HepG2 (cell line): Measurements from ENCODE around the gene DARS2. TPM values are rescaled to one million over a fixed set of nuclear protein-coding genes. Genes with fewer than 3 reads are reported as not detected.

Experiments
- GATAD2A ChIP-seq: IDR thresholded peaks from 2 replicates; pipeline ENCODE4 v1.6.1; 2016
- ISX ChIP-seq: sonication (generic); formaldehyde crosslinking; conservative IDR thresholded peaks from 2 replicates; pipeline ENCODE4 v1.5.0; 2020; ENCODE audit warnings: missing genetic modification reagents
- MYNN ChIP-seq: sonication (generic); formaldehyde crosslinking; IDR thresholded peaks from 2 replicates; pipeline ENCODE4 v1.4.0; 2020; ENCODE audit warnings: mild to moderate bottlenecking, low read depth, missing genetic modification reagents
- PHF5A ChIP-seq: IDR thresholded peaks from one replicate; pipeline ENCODE4 v1.6.1; 2018; ENCODE audit warnings: low read depth, missing genetic modification reagents; ENCODE audit not compliant: unreplicated experiment
- RFX3 ChIP-seq: IDR thresholded peaks from 2 replicates; pipeline ENCODE4 v1.6.1; 2016; ENCODE audit warnings: missing biosample characterization, missing genetic modification reagents
- SMAD3 ChIP-seq: sonication (generic); formaldehyde crosslinking; IDR thresholded peaks from 2 replicates; pipeline ENCODE4 v1.4.0; 2020; ENCODE audit warnings: missing genetic modification reagents
- SP1 ChIP-seq, 2 experiments: fragments of 450-650 bp in 1 of 2; sonication (generic) in 1 of 2; formaldehyde crosslinking in 1 of 2; IDR thresholded peaks; 2 replicates each; pipeline versions ENCODE4 v1.4.0 to v1.6.1; 2016 to 2020; ENCODE audit warnings: missing genetic modification reagents in 1 of 2
- SP4 ChIP-seq: sonication (generic); formaldehyde crosslinking; IDR thresholded peaks from 2 replicates; pipeline ENCODE4 v1.8.1; 2023; ENCODE audit warnings: mild to moderate bottlenecking, missing genetic modification reagents
- TSC22D2 ChIP-seq: sonication (generic); formaldehyde crosslinking; IDR thresholded peaks from 2 replicates; pipeline ENCODE4 v1.5.1; 2020; ENCODE audit warnings: missing genetic modification reagents, mild to moderate bottlenecking, borderline replicate concordance
- ZFP1 ChIP-seq: IDR thresholded peaks from 2 replicates; pipeline ENCODE4 v1.6.1; 2016
- ZFP41 ChIP-seq: sonication (generic); formaldehyde crosslinking; IDR thresholded peaks from 2 replicates; pipeline ENCODE4 v1.4.0; 2020; ENCODE audit warnings: mild to moderate bottlenecking, missing genetic modification reagents, borderline replicate concordance
- ZFP90 ChIP-seq: sonication (generic); formaldehyde crosslinking; IDR thresholded peaks from 2 replicates; pipeline ENCODE4 v1.8.0; 2022; ENCODE audit warnings: missing genetic modification reagents, mild to moderate bottlenecking, inconsistent platforms, borderline replicate concordance
- ZNF256 ChIP-seq: sonication (generic); formaldehyde crosslinking; conservative IDR thresholded peaks from 2 replicates; pipeline ENCODE4 v1.4.0; 2020; ENCODE audit warnings: missing genetic modification reagents
- ZSCAN22 ChIP-seq: sonication (generic); formaldehyde crosslinking; IDR thresholded peaks from 2 replicates; pipeline ENCODE4 v1.4.0; 2020; ENCODE audit warnings: mild to moderate bottlenecking, missing genetic modification reagents
- polyA plus RNA-seq, 8 experiments: library from polyadenylated mRNA; depleted of rRNA in 3 of 8; stranded (reverse) in 7 of 8; unstranded in 1 of 8; fragments of >200 nt; fragmentation: Illumina TruSeq in 4 of 8; extraction: Trizol in 4 of 8; gene quantifications; 2 replicates each; pipeline versions ENCODE4 v1.2.1 to v1.2.3, GENCODE V29; 2011 to 2016; ENCODE audit warnings: low read depth in 4 of 8, missing spikeins in 1 of 8, mixed read lengths in 1 of 8; ENCODE audit not compliant: insufficient read depth in 1 of 8
- total RNA-seq, 5 experiments: library from RNA; depleted of rRNA; stranded (reverse); fragments of >200 nt; fragmentation: Illumina TruSeq; extraction: Trizol; gene quantifications; 2 replicates each; pipeline ENCODE4 v1.2.3, GENCODE V29; 2016; ENCODE audit warnings: low read depth in 1 of 5
- TF ChIP-seq, protein P1 (sequence below): sonication (generic); formaldehyde crosslinking; IDR thresholded peaks from 2 replicates; pipeline ENCODE4 v1.4.0; 2020; ENCODE audit warnings: missing genetic modification reagents, borderline replicate concordance
- TF ChIP-seq, protein P2 (sequence below): sonication (generic); formaldehyde crosslinking; IDR thresholded peaks from 2 replicates; pipeline ENCODE4 v1.9.0; 2021; ENCODE audit warnings: mild to moderate bottlenecking, missing genetic modification reagents
- TF ChIP-seq, protein P3 (sequence below): IDR thresholded peaks from 2 replicates; pipeline ENCODE4 v1.6.1; 2016; ENCODE audit warnings: missing compliant biosample characterization, missing genetic modification reagents, borderline replicate concordance
- TF ChIP-seq, protein P4 (sequence below): sonication (generic); formaldehyde crosslinking; IDR thresholded peaks from 2 replicates; pipeline ENCODE4 v1.4.0; 2020; ENCODE audit warnings: mild to moderate bottlenecking, missing genetic modification reagents

The DARS2 gene
- total and polyA plus RNA-seq, 2 of the 13 experiments (the other 11 are each of a cell fraction or from before 2014, with no cell fraction given): 17.6 to 27.7 TPM

DNA sequence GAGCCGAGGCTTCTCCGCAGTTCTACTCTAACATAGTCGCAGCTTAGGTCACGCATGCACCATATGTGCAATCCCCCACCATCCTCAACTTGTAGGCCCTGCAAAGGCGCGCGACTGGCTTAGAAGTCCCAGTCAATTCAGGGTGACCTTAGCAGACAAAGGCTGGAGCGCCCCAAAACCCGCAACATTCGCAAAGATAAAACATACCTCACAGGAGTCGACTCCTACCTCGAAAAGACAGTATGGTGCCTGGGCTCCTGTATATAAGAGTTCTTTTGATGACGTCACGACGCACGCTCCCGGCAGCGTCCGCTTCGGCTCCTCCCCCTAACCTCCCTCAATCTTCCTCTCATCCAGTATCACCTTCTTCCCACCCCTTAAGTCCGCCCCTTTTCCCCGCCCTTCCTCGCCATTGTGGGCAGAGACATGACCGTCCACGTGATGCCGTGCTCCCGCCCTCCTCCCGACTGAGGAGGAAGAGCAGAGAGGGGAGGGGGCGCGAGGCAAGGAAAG lies 43.3 kb downstream of the DARS2 start, which contains the start of gene GAS5 (continued):
- TF ChIP-seq, protein P1, sequence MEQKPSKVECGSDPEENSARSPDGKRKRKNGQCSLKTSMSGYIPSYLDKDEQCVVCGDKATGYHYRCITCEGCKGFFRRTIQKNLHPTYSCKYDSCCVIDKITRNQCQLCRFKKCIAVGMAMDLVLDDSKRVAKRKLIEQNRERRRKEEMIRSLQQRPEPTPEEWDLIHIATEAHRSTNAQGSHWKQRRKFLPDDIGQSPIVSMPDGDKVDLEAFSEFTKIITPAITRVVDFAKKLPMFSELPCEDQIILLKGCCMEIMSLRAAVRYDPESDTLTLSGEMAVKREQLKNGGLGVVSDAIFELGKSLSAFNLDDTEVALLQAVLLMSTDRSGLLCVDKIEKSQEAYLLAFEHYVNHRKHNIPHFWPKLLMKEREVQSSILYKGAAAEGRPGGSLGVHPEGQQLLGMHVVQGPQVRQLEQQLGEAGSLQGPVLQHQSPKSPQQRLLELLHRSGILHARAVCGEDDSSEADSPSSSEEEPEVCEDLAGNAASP (CRISPR knock-in tag): 0 out of 2 replicates have a peak, but pooled peaks have one; percentile 46
- TF ChIP-seq SMAD3 (CRISPR knock-in tag): peak; percentile 56; the same call in 1 of the 2 replicates
- peak; percentile 75; the same call in 1 of the 2 replicates for TF ChIP-seq TSC22D2 (CRISPR knock-in tag)
- TF ChIP-seq SP1 (IDR thresholded peaks at IDR 0.05): no peak
- peak; percentile 85 for TF ChIP-seq SP1 (CRISPR knock-in tag; IDR thresholded peaks at IDR 0.05)
- TF ChIP-seq, protein P2, sequence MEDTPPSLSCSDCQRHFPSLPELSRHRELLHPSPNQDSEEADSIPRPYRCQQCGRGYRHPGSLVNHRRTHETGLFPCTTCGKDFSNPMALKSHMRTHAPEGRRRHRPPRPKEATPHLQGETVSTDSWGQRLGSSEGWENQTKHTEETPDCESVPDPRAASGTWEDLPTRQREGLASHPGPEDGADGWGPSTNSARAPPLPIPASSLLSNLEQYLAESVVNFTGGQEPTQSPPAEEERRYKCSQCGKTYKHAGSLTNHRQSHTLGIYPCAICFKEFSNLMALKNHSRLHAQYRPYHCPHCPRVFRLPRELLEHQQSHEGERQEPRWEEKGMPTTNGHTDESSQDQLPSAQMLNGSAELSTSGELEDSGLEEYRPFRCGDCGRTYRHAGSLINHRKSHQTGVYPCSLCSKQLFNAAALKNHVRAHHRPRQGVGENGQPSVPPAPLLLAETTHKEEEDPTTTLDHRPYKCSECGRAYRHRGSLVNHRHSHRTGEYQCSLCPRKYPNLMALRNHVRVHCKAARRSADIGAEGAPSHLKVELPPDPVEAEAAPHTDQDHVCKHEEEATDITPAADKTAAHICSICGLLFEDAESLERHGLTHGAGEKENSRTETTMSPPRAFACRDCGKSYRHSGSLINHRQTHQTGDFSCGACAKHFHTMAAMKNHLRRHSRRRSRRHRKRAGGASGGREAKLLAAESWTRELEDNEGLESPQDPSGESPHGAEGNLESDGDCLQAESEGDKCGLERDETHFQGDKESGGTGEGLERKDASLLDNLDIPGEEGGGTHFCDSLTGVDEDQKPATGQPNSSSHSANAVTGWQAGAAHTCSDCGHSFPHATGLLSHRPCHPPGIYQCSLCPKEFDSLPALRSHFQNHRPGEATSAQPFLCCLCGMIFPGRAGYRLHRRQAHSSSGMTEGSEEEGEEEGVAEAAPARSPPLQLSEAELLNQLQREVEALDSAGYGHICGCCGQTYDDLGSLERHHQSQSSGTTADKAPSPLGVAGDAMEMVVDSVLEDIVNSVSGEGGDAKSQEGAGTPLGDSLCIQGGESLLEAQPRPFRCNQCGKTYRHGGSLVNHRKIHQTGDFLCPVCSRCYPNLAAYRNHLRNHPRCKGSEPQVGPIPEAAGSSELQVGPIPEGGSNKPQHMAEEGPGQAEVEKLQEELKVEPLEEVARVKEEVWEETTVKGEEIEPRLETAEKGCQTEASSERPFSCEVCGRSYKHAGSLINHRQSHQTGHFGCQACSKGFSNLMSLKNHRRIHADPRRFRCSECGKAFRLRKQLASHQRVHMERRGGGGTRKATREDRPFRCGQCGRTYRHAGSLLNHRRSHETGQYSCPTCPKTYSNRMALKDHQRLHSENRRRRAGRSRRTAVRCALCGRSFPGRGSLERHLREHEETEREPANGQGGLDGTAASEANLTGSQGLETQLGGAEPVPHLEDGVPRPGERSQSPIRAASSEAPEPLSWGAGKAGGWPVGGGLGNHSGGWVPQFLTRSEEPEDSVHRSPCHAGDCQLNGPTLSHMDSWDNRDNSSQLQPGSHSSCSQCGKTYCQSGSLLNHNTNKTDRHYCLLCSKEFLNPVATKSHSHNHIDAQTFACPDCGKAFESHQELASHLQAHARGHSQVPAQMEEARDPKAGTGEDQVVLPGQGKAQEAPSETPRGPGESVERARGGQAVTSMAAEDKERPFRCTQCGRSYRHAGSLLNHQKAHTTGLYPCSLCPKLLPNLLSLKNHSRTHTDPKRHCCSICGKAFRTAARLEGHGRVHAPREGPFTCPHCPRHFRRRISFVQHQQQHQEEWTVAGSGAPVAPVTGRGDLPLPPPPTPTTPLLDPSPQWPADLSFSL (CRISPR knock-in tag): no peak
- peak; percentile 22 for TF ChIP-seq GATAD2A
- TF ChIP-seq, protein P3, sequence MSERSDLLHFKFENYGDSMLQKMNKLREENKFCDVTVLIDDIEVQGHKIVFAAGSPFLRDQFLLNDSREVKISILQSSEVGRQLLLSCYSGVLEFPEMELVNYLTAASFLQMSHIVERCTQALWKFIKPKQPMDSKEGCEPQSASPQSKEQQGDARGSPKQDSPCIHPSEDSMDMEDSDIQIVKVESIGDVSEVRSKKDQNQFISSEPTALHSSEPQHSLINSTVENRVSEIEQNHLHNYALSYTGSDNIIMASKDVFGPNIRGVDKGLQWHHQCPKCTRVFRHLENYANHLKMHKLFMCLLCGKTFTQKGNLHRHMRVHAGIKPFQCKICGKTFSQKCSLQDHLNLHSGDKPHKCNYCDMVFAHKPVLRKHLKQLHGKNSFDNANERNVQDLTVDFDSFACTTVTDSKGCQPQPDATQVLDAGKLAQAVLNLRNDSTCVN (CRISPR knock-in tag): peak; percentile 42; the same call in 1 of the 2 replicates
- no peak; the same call in 1 of the 2 replicates for TF ChIP-seq MYNN (CRISPR knock-in tag)
- TF ChIP-seq PHF5A: peak; percentile 54
- TF ChIP-seq RFX3 (CRISPR knock-in tag): 0 out of 2 replicates have a peak, but pooled peaks have one; percentile 32
- peak; percentile 54; the same call in 1 of the 2 replicates for TF ChIP-seq ZFP90 (CRISPR knock-in tag)
- TF ChIP-seq, protein P4, sequence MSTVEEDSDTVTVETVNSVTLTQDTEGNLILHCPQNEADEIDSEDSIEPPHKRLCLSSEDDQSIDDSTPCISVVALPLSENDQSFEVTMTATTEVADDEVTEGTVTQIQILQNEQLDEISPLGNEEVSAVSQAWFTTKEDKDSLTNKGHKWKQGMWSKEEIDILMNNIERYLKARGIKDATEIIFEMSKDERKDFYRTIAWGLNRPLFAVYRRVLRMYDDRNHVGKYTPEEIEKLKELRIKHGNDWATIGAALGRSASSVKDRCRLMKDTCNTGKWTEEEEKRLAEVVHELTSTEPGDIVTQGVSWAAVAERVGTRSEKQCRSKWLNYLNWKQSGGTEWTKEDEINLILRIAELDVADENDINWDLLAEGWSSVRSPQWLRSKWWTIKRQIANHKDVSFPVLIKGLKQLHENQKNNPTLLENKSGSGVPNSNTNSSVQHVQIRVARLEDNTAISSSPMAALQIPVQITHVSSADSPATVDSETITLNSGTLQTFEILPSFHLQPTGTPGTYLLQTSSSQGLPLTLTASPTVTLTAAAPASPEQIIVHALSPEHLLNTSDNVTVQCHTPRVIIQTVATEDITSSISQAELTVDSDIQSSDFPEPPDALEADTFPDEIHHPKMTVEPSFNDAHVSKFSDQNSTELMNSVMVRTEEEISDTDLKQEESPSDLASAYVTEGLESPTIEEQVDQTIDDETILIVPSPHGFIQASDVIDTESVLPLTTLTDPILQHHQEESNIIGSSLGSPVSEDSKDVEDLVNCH (CRISPR knock-in tag): 0 out of 2 replicates have a peak, but pooled peaks have one; percentile 36
- TF ChIP-seq ZSCAN22: peak; percentile 60; the same call in 1 of the 2 replicates
- TF ChIP-seq ZFP41 (CRISPR knock-in tag): no peak
- TF ChIP-seq ISX (CRISPR knock-in tag): no peak
- no peak; the same call in 1 of the 2 replicates for TF ChIP-seq ZNF256
- peak; percentile 91 for TF ChIP-seq SP4 (CRISPR knock-in tag)
- TF ChIP-seq ZFP1 (CRISPR knock-in tag): no peak
